Peyer's patch (tissue), 4 donors: ENCODE data around the gene MORN5. TPM values are rescaled to one million over a fixed set of nuclear protein-coding genes. Genes with fewer than 3 reads are reported as not detected.
"Not testable (repeated sequence)": the region's sequence is repeated elsewhere in the genome, so short reads cannot be mapped to it uniquely, and the experiment has no call there.

ENCODE experiments used
- DNase-seq, 3 donors: peaks; one replicate each; pipeline ENCODE4 v3.0.0-alpha.2; 2017 to 2019
- H3K27ac ChIP-seq, 4 donors: fragments of 200-600 bp; sonication (generic); one replicate each; pipeline ENCODE4 v1.5.1; 2016 to 2019
- H3K27me3 ChIP-seq, 2 donors: fragments of 200-600 bp; sonication (generic); one replicate each; pipeline ENCODE4 v1.5.1; 2019
- H3K36me3 ChIP-seq, 3 donors: fragments of 200-600 bp; sonication (generic); one replicate each; pipeline ENCODE4 v1.5.1; 2016 to 2019
- H3K4me1 ChIP-seq, 4 donors: fragments of 200-600 bp; sonication (generic); one replicate each; pipeline ENCODE4 v1.5.1; 2016 to 2019
- H3K4me3 ChIP-seq, 4 donors: fragments of 200-600 bp; sonication (generic); 1 replicate in 3 of 4; 2 replicates in 1 of 4; pipeline ENCODE4 v1.5.1; 2016 to 2019; ENCODE audit warnings: mild to moderate bottlenecking in 1 of 4
- H3K9me3 ChIP-seq, 4 donors: fragments of 200-600 bp; sonication (generic); one replicate each; pipeline ENCODE4 v1.5.1; 2016 to 2019; ENCODE audit warnings: mild to moderate bottlenecking in 1 of 4
- POLR2A ChIP-seq, 2 donors: fragments of 450-650 bp; IDR thresholded peaks; one replicate each; pipeline ENCODE4 v1.5.1; 2017; ENCODE audit warnings: antibody characterized with exemption in 2 of 2, mild to moderate bottlenecking in 2 of 2, moderate library complexity in 2 of 2
- total RNA-seq, 4 donors: library from RNA; depleted of rRNA; stranded (reverse); fragments of >200 nt; gene quantifications; one replicate each; pipeline ENCODE4 v1.1.0, GENCODE V29; 2016
- TF ChIP-seq, protein P1 (sequence below), 6 experiments: fragments of 450-650 bp in 4 of 6; fragments of 200-600 bp in 2 of 6; sonication (generic) in 1 of 6; IDR thresholded peaks; one replicate each; pipeline ENCODE4 v1.5.1; 2017 to 2019; ENCODE audit warnings: antibody characterized with exemption in 6 of 6, mild to moderate bottlenecking in 3 of 6, moderate library complexity in 1 of 6

The MORN5 gene
- total RNA-seq, 4 donors from 2014 or later: not detected

GRCh38 chr9:122115176-122116035 lies 44.3 kb upstream of the MORN5 start:
- H3K9me3 ChIP-seq: no peaks in the 10 kb centered on the region
- no peak overlapping the region for H3K27ac ChIP-seq
- no peaks in the 10 kb centered on the region for H3K27me3 ChIP-seq
- no peaks in the 10 kb centered on the region for H3K36me3 ChIP-seq
- H3K4me1 ChIP-seq: no peaks in the 10 kb centered on the region
- H3K4me3 ChIP-seq: no peak overlapping the region
- DNase-seq: no peak
- TF ChIP-seq POLR2A (IDR thresholded peaks at IDR 0.05): no peak
- TF ChIP-seq, protein P1, sequence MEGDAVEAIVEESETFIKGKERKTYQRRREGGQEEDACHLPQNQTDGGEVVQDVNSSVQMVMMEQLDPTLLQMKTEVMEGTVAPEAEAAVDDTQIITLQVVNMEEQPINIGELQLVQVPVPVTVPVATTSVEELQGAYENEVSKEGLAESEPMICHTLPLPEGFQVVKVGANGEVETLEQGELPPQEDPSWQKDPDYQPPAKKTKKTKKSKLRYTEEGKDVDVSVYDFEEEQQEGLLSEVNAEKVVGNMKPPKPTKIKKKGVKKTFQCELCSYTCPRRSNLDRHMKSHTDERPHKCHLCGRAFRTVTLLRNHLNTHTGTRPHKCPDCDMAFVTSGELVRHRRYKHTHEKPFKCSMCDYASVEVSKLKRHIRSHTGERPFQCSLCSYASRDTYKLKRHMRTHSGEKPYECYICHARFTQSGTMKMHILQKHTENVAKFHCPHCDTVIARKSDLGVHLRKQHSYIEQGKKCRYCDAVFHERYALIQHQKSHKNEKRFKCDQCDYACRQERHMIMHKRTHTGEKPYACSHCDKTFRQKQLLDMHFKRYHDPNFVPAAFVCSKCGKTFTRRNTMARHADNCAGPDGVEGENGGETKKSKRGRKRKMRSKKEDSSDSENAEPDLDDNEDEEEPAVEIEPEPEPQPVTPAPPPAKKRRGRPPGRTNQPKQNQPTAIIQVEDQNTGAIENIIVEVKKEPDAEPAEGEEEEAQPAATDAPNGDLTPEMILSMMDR (IDR thresholded peaks at IDR 0.05): no peak

DNA sequence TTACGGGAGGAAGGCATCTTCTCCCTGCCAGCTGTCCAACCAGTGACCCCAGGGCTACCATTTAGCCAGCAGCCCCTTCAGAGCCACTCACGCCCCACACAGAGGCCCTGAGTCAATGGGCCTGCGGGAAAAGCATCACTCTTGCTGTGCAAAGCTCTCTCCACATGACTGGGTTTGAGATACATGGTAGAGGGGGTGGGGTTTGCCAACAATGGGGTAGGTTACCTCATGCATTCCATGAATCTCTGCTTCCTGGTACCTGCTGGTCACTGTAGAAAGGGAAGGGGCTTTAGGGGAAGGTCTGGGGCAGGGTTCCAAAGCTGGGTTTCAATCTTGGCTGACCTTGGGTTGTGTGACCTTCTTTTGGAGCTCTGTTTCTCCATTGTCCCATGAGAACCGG lies 43.7 kb upstream of the MORN5 start:
- no peaks in the 10 kb centered on the region for H3K9me3 ChIP-seq
- H3K4me3 ChIP-seq: no peak overlapping the region
- no peaks in the 10 kb centered on the region for H3K27me3 ChIP-seq
- TF ChIP-seq POLR2A (IDR thresholded peaks at IDR 0.05): no peak
- TF ChIP-seq, protein P1 (IDR thresholded peaks at IDR 0.05): no peak
- H3K27ac ChIP-seq: no peak overlapping the region
- DNase-seq: no peak
- H3K4me1 ChIP-seq: no peaks in the 10 kb centered on the region
- no peaks in the 10 kb centered on the region for H3K36me3 ChIP-seq

DNA sequence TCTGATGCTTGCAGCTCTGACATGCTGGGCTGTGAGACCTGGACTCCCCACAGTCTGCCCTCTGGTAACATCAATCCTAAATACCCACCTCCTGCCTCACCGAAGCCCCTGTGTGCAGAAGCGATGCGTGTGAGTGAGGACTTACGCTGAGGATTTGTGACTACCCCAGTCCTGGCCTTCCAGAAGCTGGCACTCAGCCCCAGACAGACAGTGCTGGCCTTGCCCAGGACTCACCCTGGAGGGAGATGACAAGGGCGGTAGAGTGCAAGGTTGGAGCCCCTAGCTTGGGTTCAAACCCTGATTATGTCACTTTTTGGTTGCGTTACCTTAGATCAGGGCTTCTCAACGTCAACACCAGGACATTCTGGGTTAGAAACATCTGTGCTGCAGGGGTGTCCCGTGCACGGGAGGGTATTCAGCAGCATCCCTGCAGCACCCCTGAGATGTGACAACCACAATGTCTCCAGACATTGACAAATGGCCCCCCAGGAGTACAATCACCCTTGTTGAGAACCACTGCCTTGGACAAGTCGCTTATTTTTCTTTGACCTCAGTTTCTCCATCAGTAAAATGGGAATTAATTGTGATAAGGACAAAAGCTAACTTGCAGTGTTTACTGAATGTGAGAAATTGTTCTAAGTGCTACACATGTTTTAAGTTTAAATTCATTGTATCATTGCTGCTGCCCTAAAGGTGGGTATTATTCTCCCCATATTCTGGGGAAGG lies 43.1 kb upstream of the MORN5 start:
- TF ChIP-seq, protein P1 (IDR thresholded peaks at IDR 0.05): no peak
- no peak for TF ChIP-seq POLR2A (IDR thresholded peaks at IDR 0.05)
- H3K4me1 ChIP-seq: no peaks in the 10 kb centered on the region
- no peaks in the 10 kb centered on the region for H3K27me3 ChIP-seq
- no peaks in the 10 kb centered on the region for H3K9me3 ChIP-seq
- H3K36me3 ChIP-seq: no peaks in the 10 kb centered on the region
- no peak overlapping the region for H3K27ac ChIP-seq
- DNase-seq: no peak
- no peak overlapping the region for H3K4me3 ChIP-seq

GRCh38 chr9:122117241-122117640 lies 42.5 kb upstream of the MORN5 start:
- H3K27ac ChIP-seq, DNase-seq, H3K4me1 ChIP-seq, H3K9me3 ChIP-seq, H3K27me3 ChIP-seq, H3K36me3 ChIP-seq, H3K4me3 ChIP-seq: not testable (repeated sequence)

GRCh38 chr9:122118343-122119165 lies 41.2 kb upstream of the MORN5 start:
- TF ChIP-seq, protein P1 (IDR thresholded peaks at IDR 0.05): no peak
- TF ChIP-seq POLR2A (IDR thresholded peaks at IDR 0.05): no peak
- Histone ChIP-seq H3K9me3 (no peaks in the 10 kb centered on the region), H3K4me1 (no peaks in the 10 kb centered on the region), H3K27me3 (no peaks in the 10 kb centered on the region), H3K36me3 (no peaks in the 10 kb centered on the region), H3K4me3 (no peak overlapping the region), H3K27ac (no peak overlapping the region)
- no peak for DNase-seq
